ENCODE results near the gene HADHB.
A peak's percentile ranks its signal among the peaks of the same experiment; 100 is the strongest.
"Not testable (repeated sequence)": the region's sequence is repeated elsewhere in the genome, so short reads cannot be mapped to it uniquely, and the experiment has no call there.

Gene HADHB

DNA sequence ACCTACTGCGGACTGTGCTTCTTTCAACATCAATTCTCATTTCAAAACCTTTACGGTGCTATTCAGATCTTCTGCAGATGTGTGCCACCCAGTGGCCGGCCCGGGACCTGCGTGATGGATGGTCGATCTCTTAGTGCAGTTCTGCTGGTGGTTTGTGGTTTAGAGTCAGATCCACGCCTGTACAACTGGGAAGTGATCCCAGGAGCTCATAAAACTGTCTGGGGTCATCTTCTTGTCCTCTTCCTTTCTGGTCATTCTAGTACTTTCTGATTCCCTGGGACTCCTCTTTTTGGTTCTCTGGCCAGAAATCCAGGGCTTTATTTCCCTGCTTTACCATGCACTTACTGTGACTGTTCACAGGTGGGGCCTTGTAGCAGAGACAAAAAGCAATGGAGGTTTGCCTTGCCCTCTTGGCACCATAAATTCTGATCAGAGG lies 85.4 kb downstream of the HADHB start:
- DNase-seq (ENCODE audit: low spot score): peak; percentile 78
- TF ChIP-seq, protein P1, sequence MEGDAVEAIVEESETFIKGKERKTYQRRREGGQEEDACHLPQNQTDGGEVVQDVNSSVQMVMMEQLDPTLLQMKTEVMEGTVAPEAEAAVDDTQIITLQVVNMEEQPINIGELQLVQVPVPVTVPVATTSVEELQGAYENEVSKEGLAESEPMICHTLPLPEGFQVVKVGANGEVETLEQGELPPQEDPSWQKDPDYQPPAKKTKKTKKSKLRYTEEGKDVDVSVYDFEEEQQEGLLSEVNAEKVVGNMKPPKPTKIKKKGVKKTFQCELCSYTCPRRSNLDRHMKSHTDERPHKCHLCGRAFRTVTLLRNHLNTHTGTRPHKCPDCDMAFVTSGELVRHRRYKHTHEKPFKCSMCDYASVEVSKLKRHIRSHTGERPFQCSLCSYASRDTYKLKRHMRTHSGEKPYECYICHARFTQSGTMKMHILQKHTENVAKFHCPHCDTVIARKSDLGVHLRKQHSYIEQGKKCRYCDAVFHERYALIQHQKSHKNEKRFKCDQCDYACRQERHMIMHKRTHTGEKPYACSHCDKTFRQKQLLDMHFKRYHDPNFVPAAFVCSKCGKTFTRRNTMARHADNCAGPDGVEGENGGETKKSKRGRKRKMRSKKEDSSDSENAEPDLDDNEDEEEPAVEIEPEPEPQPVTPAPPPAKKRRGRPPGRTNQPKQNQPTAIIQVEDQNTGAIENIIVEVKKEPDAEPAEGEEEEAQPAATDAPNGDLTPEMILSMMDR (IDR thresholded peaks at IDR 0.05; ENCODE audit: borderline replicate concordance, control extremely low read depth, extremely low read depth, insufficient read depth, missing control alignments): peak; percentile 93
- in situ Hi-C loops (cut with MboI; ENCODE audit: low sequenced_read_pairs, unreplicated experiment): loop anchor here (25.0 kb wide), 1 partner anchor 343 kb away; the partner anchor contains the start of gene KIF3C

GRCh38 chr2:26330604-26331003 lies 85.9 kb downstream of the HADHB start:
- TF ChIP-seq, protein P1 (IDR thresholded peaks at IDR 0.05; ENCODE audit: borderline replicate concordance, control extremely low read depth, extremely low read depth, insufficient read depth, missing control alignments): no peak
- in situ Hi-C loops (cut with MboI; ENCODE audit: low sequenced_read_pairs, unreplicated experiment): loop anchor here (25.0 kb wide), 1 partner anchor 343 kb away; the partner anchor contains the start of gene KIF3C
- DNase-seq (ENCODE audit: low spot score): no peak

DNA sequence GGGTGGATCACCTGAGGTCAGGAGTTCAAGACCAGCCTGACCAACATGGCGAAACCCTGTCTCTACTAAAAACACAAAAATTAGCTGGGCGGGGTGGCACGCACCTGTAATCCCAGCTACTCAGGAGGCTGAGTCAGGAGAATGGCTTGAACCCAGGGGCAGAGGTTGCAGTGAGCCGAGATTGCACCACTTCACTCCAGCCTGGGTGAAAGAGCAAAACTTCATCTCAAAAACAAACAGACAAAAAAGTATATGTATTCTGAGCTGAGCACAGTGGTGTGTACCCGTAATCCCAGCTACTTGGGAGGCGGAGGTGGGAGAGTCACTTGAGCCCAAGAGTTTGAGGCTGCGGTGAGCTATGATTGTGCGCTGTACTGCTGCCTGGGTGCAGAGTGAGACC lies 86.6 kb downstream of the HADHB start:
- in situ Hi-C loops (cut with MboI; ENCODE audit: low sequenced_read_pairs, unreplicated experiment): loop anchor here (25.0 kb wide), 1 partner anchor 344 kb away; the partner anchor contains the start of gene KIF3C

DNA sequence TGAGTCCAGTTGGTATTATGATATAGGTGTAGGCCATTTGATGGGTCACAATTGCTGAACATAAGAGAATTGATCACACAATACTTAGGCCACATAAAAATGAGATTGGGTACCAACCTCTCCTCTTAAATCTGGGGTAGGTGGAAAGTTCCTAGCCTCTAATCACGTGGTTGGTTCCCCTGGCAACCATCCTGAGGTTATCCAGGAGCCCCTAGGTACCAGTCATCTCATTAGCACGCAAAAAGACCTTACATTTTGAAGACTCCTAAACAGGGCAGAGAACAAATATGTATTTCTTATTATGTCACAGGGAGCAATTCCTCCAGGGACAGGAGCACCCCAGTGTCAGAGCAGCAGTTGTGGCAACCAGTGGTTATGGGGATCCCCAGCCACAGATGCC lies 88.6 kb downstream of the HADHB start:
- DNase-seq (ENCODE audit: low spot score): no peak
- TF ChIP-seq, protein P1 (IDR thresholded peaks at IDR 0.05; ENCODE audit: borderline replicate concordance, control extremely low read depth, extremely low read depth, insufficient read depth, missing control alignments): no peak
- in situ Hi-C loops (cut with MboI; ENCODE audit: low sequenced_read_pairs, unreplicated experiment): loop anchor here (25.0 kb wide), 1 partner anchor 346 kb away; the partner anchor contains the start of gene KIF3C

More for the DNA sequence above, 86.6 kb downstream of the HADHB start:
- DNase-seq (ENCODE audit: low spot score): not testable (repeated sequence)

DNA sequence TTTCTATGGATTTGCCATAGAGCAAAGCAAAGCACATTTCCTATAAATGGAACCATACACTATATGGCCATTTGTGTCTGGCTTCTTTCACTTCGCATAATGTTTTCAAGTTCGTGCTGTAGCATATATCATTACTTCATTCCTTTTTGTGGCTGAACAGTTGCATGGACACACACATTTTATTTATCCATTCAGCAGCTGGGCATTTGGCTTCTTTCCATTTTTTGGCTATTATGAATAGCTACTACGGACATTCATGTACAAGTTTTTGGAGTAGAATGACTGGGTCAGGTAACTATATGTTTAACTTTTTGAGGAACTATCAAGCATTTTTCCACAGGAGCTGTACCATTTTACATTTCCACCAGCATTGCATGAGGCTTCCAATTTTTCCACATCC lies 90.5 kb downstream of the HADHB start:
- in situ Hi-C loops (cut with MboI; ENCODE audit: low sequenced_read_pairs, unreplicated experiment): loop anchor here (25.0 kb wide), 1 partner anchor 348 kb away; the partner anchor contains the start of gene KIF3C
- DNase-seq (ENCODE audit: low spot score): no peak
- TF ChIP-seq, protein P1 (IDR thresholded peaks at IDR 0.05; ENCODE audit: borderline replicate concordance, control extremely low read depth, extremely low read depth, insufficient read depth, missing control alignments): no peak

DNA sequence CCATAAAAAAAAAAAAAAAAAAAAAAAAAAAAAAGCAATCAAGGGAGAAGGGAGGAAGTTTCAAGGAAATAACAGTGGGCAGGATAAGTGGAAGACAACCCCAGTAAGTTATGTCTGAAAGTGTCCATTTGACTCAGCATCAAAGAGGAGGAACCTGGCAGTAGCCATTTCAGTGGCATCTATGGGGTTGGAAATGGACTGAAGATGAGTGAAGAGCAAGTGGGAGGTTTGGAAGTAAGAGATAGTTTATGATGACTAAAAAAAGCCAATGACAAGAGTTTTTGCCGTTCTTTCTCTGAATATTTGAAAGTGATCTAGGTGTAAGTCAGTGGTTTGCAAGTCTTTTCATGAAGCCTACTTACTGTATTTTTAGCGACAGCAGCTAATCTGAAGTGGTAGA lies 92.0 kb downstream of the HADHB start:
- no peak for DNase-seq (ENCODE audit: low spot score)
- TF ChIP-seq, protein P1 (IDR thresholded peaks at IDR 0.05; ENCODE audit: borderline replicate concordance, control extremely low read depth, extremely low read depth, insufficient read depth, missing control alignments): no peak
- in situ Hi-C loops (cut with MboI; ENCODE audit: low sequenced_read_pairs, unreplicated experiment): loop anchor here (25.0 kb wide), 1 partner anchor 349 kb away; the partner anchor contains the start of gene KIF3C

DNA sequence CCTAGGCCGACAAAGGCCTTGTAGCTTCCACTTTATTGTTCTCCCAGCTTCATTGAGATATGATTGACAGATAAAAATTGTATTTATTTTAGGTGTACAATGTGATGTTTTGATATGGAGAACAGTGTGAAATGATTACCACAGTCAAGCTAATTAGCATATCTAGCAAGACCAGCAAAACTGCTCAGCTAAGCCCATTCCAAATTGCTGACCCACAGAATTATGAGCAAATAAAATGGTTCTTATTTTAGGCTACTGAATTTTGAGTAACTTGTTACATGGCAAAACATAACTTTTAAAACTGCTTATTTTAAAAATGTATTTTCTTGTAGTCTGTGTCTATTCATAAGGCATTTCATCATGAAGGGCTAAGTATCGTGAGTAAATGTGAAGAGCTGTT lies 92.6 kb downstream of the HADHB start:
- in situ Hi-C loops (cut with MboI; ENCODE audit: low sequenced_read_pairs, unreplicated experiment): loop anchor here (25.0 kb wide), 1 partner anchor 350 kb away; the partner anchor contains the start of gene KIF3C
- TF ChIP-seq, protein P1 (IDR thresholded peaks at IDR 0.05; ENCODE audit: borderline replicate concordance, control extremely low read depth, extremely low read depth, insufficient read depth, missing control alignments): no peak
- DNase-seq (ENCODE audit: low spot score): no peak
